SIG-M5 treated with dmso at 0.1 percent for 504 hours (cell line): ENCODE measurements around the gene UBE2L5.

ENCODE experiments used
- DNase-seq: peaks from one replicate; lab custom pipeline; 2025; ENCODE audit not compliant: unreplicated experiment; lab: John Stamatoyannopoulos, UW

UBE2L5 gene

DNA sequence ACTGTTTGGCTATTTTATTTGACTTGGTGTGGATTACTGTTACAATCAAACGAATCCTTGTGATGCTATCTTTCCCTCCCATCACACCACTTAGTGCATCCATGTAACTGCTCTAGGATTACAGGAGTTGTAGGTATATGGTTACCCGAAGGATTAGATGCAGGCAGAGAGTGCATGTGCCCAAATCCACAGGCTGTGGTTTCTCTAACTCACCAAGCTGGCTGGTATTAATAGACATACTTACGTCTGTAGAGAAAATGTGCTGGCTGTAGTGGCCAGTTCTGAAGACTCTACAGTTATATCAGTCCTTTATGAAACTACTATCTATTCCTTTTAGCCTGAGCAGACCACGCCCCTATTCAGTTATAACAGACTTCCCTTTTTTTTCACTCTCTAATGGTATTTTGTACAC lies 44.6 kb downstream of the UBE2L5 start:
- DNase-seq: peak; percentile 94

DNA sequence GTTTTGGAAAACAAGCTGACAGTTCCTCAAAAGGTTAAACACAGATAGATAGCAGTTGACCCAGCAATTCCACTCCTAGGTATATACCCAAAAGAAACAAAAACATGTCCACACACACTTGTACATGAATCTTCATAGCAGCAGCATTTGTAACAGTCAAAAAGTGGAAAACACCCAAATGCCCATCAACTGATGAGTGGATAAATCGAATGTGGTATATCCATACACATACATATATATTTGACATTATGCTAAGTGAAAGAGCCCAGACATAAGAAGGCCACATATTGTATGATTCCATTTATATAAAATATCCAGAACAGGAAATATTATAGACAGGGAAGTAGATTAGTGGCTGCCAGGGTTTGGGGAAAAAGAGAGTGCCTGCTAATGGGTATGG lies 51.4 kb downstream of the UBE2L5 start:
- no peak for DNase-seq

DNA sequence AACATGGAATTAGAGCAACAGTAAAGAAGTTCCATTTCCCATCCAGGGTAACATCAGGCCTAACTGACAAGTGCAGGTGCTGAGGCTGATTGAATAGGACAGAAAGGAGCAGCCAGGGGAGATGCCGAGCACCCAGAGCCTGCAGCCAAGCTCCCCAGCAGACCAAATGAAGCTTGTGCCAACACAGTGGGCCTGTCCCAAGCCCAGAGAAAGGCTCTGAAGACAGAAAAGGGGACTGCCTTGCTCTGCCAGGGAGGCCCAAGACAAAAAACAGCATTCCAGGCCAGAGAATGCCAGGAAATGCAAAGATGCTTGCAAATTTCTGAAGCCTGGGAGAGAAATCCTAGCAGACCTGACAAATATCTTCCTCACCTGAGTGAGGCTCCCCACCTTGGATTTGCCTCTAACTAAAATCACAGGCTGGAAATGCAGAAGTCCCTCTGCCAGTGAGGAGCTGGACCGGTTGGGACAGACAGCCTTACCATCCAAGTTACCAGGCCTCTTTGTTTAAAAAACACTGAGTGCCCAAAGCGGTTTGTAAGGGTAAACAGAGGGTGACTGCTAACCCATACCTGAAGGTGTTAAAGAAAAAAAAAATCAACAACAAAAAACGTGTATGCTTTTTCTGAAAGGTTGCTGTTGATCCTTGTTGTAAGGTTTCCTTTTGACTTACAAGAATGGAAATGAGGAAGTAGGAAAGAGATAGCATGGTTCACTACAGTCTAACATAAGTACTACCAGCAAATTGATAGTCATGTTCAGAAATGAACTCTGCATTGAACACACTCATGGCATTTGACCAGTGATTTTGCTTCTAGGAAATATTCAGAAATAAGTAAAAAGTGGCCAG lies 55.3 kb downstream of the UBE2L5 start:
- DNase-seq: peak; percentile 76
